Measurements from ENCODE around the gene LARP1. TPM values are rescaled to one million over a fixed set of nuclear protein-coding genes. Genes with fewer than 3 reads are reported as not detected.

The LARP1 gene
- total and polyA plus RNA-seq, 4 donors = 26.0 to 74.1 (median 32.6) TPM

- TF ChIP-seq ZBTB33 (IDR thresholded peaks at IDR 0.05) = no peak
- TF ChIP-seq FOXA1 (IDR thresholded peaks at IDR 0.05) = no peak
- TF ChIP-seq TAF1 (conservative IDR thresholded peaks at IDR 0.05) = no peak
- no peak for TF ChIP-seq REST (IDR thresholded peaks at IDR 0.05)
- no peak for TF ChIP-seq EGR1 (IDR thresholded peaks at IDR 0.05; ENCODE audit: low read depth in 2 of 2)
- TF ChIP-seq HNF4G (IDR thresholded peaks at IDR 0.05) = no peak
- TF ChIP-seq ATF3 (IDR thresholded peaks at IDR 0.05) = no peak
- Histone ChIP-seq H3K9me3 (ENCODE audit: control insufficient read depth in 4 of 4, low read length in 3 of 4) (no peaks in the 10 kb centered on the region), H3K9ac (ENCODE audit: low read depth in 1 of 2, low read length in 2 of 2) (no peak overlapping the region), H3K4me3 (ENCODE audit: low read depth in 1 of 3, low read length in 3 of 3) (no peak overlapping the region), H3K36me3 (ENCODE audit: control insufficient read depth in 4 of 4, insufficient read depth in 3 of 4, low read depth in 1 of 4, low read length in 3 of 4) (no peaks in the 10 kb centered on the region), H3K27me3 (ENCODE audit: control insufficient read depth in 4 of 4, insufficient read depth in 4 of 4, low read length in 3 of 4) (no peaks in the 10 kb centered on the region), H3K27ac (ENCODE audit: low read depth in 1 of 2, low read length in 2 of 2) (peak overlapping the region; percentile 59 to 89), H3K4me1 (ENCODE audit: control insufficient read depth in 4 of 4, insufficient read depth in 4 of 4, low read length in 3 of 4) (peaks cover 4 to 19% (median 12%) of the 10 kb centered on the region in 4 donors)
- 56% methylated on average over 6 of the region's 6 CpGs for WGBS
- no peak for DNase-seq (ENCODE audit: low spot score)
Measured at GRCh38 chr5:154708207-154708606, 47.0 kb upstream of the LARP1 start.

GRCh38 chr5:154708846-154709245, 46.3 kb upstream of the LARP1 start:
- Histone ChIP-seq H3K9ac (ENCODE audit: low read depth in 1 of 2, low read length in 2 of 2) (no peak overlapping the region), H3K36me3 (ENCODE audit: control insufficient read depth in 4 of 4, insufficient read depth in 3 of 4, low read depth in 1 of 4, low read length in 3 of 4) (no peaks in the 10 kb centered on the region), H3K27me3 (ENCODE audit: control insufficient read depth in 4 of 4, insufficient read depth in 4 of 4, low read length in 3 of 4) (no peaks in the 10 kb centered on the region), H3K27ac (ENCODE audit: low read depth in 1 of 2, low read length in 2 of 2) (peak overlapping the region; percentile 59 to 89), H3K4me3 (ENCODE audit: low read depth in 1 of 3, low read length in 3 of 3) (no peak overlapping the region), H3K9me3 (ENCODE audit: control insufficient read depth in 4 of 4, low read length in 3 of 4) (no peaks in the 10 kb centered on the region), H3K4me1 (ENCODE audit: control insufficient read depth in 4 of 4, insufficient read depth in 4 of 4, low read length in 3 of 4) (peaks cover 4 to 26% (median 18%) of the 10 kb centered on the region in 4 donors)
- DNase-seq (ENCODE audit: low spot score) = no peak
- WGBS = 50% methylated on average over 5 of the region's 5 CpGs
- TF ChIP-seq ZBTB33 (IDR thresholded peaks at IDR 0.05) (no peak), REST (IDR thresholded peaks at IDR 0.05) (no peak), ATF3 (IDR thresholded peaks at IDR 0.05) (peak; percentile 94), HNF4G (IDR thresholded peaks at IDR 0.05) (no peak), FOXA2 (IDR thresholded peaks at IDR 0.05) (peak; percentile 82), JUND (IDR thresholded peaks at IDR 0.05) (peak; percentile 97), YY1 (IDR thresholded peaks at IDR 0.05) (peak; percentile 26), NR2F2 (IDR thresholded peaks at IDR 0.05) (peak; percentile 48), RXRA (IDR thresholded peaks at IDR 0.05) (peak; percentile 73 to 88), MAX (IDR thresholded peaks at IDR 0.05) (peak; percentile 55), RAD21 (IDR thresholded peaks at IDR 0.05) (no peak), SP1 (IDR thresholded peaks at IDR 0.05) (peak; percentile 40), FOXA1 (IDR thresholded peaks at IDR 0.05) (peak; percentile 65), EGR1 (IDR thresholded peaks at IDR 0.05; ENCODE audit: low read depth in 2 of 2) (no peak), TAF1 (conservative IDR thresholded peaks at IDR 0.05) (no peak), HNF4A (conservative IDR thresholded peaks at IDR 0.05) (peak; percentile 30 to 65), CTCF (IDR thresholded peaks at IDR 0.05; ENCODE audit: low read depth, low read length, missing input control) (no peak), GABPA (IDR thresholded peaks at IDR 0.05 in 1 of 2, conservative IDR thresholded peaks at IDR 0.05 in 1 of 2) (peak in 1 of 2 donors; percentile 27)

All from liver (tissue), 9 donors.